Measurements from ENCODE around the gene EVPL.
A peak's percentile ranks its signal among the peaks of the same experiment; 100 is the strongest.

EVPL gene

DNA sequence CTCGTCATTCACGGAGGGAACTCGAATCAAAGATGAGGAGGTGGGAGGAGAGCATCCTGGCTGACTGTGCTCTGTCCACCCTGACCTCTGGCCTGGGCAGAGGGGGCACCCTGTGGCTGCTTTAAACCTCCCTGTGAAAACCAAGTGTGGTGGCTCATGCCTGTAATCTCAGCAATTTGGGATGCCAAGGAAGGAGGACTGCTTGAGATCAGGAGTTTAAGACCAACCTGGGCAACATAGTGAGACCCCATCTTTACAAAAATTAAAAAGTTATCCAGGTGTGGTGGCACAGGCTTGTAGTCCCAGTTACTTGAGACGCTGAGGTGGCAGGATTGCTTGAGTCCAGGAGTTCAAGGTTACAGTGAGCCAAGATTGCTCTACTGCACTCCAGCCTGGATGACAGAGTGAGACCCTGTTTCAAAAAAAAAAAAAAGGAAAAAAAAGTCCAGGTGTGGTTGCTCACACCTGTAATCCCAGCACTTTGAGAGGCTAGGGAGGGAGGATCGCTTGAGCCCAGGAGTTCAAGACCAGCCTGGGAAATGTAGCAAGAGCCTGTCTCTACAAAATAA, 32.2 kb downstream of the EVPL start:
- no peak for TF ChIP-seq CTCF (IDR thresholded peaks at IDR 0.05)
- Mint-ChIP-seq H3K9me3 (no peaks in the 10 kb centered on the region), H3K4me1 (peaks cover 27% of the 10 kb centered on the region), H3K27ac (no peak overlapping the region), H3K4me3 (no peak overlapping the region), H3K27me3 (ENCODE audit: low read depth, poor library complexity) (no peaks in the 10 kb centered on the region), H3K36me3 (ENCODE audit: low read depth) (peaks cover 29% of the 10 kb centered on the region)
- no peak for DNase-seq

DNA sequence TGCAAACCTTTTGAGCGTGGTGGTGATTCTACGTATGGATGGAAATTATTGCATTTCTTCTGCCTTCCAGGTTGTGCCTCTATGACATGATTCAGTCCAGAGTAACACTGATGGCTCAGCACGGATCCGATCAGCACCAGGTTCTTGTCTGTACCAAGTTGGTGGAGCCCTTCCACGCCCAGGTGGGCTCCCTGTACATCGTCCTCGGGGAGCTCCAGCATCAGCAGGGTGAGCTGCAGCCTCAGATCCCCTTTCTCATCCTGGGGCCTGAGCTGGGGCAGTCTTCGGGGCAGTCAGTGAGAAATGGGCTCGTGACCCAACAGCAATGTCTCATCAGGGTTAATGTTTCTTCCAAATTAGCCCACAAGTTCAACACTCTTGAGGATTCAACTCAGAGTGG, 35.7 kb downstream of the EVPL start:
- Mint-ChIP-seq H3K27ac (peak overlapping the region; percentile 54), H3K9me3 (no peaks in the 10 kb centered on the region), H3K4me1 (peaks cover 1% of the 10 kb centered on the region), H3K4me3 (no peak overlapping the region), H3K36me3 (ENCODE audit: low read depth) (peaks cover 25% of the 10 kb centered on the region), H3K27me3 (ENCODE audit: low read depth, poor library complexity) (no peaks in the 10 kb centered on the region)
- TF ChIP-seq CTCF (IDR thresholded peaks at IDR 0.05), result no peak
- DNase-seq, result no peak

GRCh38 chr17:75987041-75987440, 40.1 kb downstream of the EVPL start:
- H3K27ac Mint-ChIP-seq, result peak overlapping the region; percentile 26
- H3K9me3 Mint-ChIP-seq, result no peaks in the 10 kb centered on the region
- H3K36me3 Mint-ChIP-seq (ENCODE audit: low read depth), result peaks cover 14% of the 10 kb centered on the region
- H3K4me1 Mint-ChIP-seq, result peaks cover 14% of the 10 kb centered on the region
- no peak for DNase-seq
- no peaks in the 10 kb centered on the region for H3K27me3 Mint-ChIP-seq (ENCODE audit: low read depth, poor library complexity)
- no peak overlapping the region for H3K4me3 Mint-ChIP-seq
- TF ChIP-seq CTCF (IDR thresholded peaks at IDR 0.05), result no peak

- no peak for DNase-seq
- Mint-ChIP-seq H3K27ac (no peak overlapping the region), H3K9me3 (no peaks in the 10 kb centered on the region), H3K36me3 (ENCODE audit: low read depth) (peaks cover 4% of the 10 kb centered on the region), H3K4me1 (peaks cover 25% of the 10 kb centered on the region), H3K4me3 (no peak overlapping the region), H3K27me3 (ENCODE audit: low read depth, poor library complexity) (no peaks in the 10 kb centered on the region)
- TF ChIP-seq CTCF (IDR thresholded peaks at IDR 0.05), result no peak
Observed at GRCh38 chr17:75985986-75986385, 41.1 kb downstream of the EVPL start.

DNA sequence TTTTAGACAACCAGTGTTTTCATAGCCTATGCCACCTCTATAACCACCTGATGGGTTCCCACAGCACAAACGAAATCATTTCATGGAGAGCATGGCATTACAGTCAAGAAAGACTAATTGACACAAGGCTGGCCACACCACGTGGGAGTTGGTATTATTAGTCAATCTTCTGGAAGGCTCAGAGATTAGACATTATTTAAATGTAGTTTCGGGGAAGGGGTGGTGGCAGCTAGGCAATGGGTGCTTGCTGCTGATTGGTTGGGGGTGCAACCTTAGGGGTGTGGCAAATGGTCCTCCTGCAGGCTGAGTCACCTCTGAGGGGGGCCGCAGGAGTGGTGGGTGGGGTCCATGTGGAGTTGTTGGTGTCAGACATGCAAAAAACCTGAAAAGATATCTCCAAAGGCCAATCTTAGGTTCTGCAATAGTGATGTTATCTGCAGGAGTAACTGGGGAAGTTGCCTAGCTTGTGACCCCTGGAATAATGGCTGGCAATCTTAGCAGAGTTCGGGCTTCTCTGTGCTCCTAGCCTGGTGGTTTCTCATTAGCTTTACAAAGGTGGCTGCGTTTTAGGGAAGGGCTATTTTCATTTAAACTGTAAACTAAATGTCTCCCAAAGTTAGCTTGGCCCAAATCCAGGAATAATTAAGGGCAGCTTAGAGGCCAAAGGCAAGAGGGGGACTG, 43.5 kb downstream of the EVPL start:
- H3K27ac Mint-ChIP-seq, result no peak overlapping the region
- H3K27me3 Mint-ChIP-seq (ENCODE audit: low read depth, poor library complexity), result peaks cover 2% of the 10 kb centered on the region
- no peak overlapping the region for H3K4me3 Mint-ChIP-seq
- peaks cover 4% of the 10 kb centered on the region for H3K36me3 Mint-ChIP-seq (ENCODE audit: low read depth)
- no peak for TF ChIP-seq CTCF (IDR thresholded peaks at IDR 0.05)
- H3K9me3 Mint-ChIP-seq, result no peaks in the 10 kb centered on the region
- DNase-seq, result no peak
- peaks cover 40% of the 10 kb centered on the region for H3K4me1 Mint-ChIP-seq
